Measurements from ENCODE around the gene SLC8A1.

Gene SLC8A1

GRCh38 chr2:40113997-40114396 is 337.9 kb downstream of the SLC8A1 start:
- no peak for TF ChIP-seq CTCF (IDR thresholded peaks at IDR 0.05)
- H3K27ac ChIP-seq: peak overlapping the region in 1 of 2 donors; percentile 0
- intact Hi-C loops (cut with DNase I; ENCODE audit: low total_unique reads): no loop called here
- peaks cover 0 to 5% (median 0%) of the 10 kb centered on the region in 3 donors for H3K36me3 ChIP-seq
- H3K4me1 ChIP-seq: peaks cover 0 to 8% (median 4%) of the 10 kb centered on the region in 4 donors
- no peak for DNase-seq
- no peaks in the 10 kb centered on the region for H3K27me3 ChIP-seq
- H3K9me3 ChIP-seq: no peaks in the 10 kb centered on the region
- H3K4me3 ChIP-seq: no peak overlapping the region

GRCh38 chr2:40113272-40113968 is 338.5 kb downstream of the SLC8A1 start:
- no peak for TF ChIP-seq CTCF (IDR thresholded peaks at IDR 0.05)
- Histone ChIP-seq H3K36me3 (peaks cover 0 to 5% (median 0%) of the 10 kb centered on the region in 3 donors), H3K4me1 (peaks cover 0 to 8% (median 4%) of the 10 kb centered on the region in 4 donors), H3K4me3 (no peak overlapping the region), H3K27me3 (no peaks in the 10 kb centered on the region), H3K9me3 (no peaks in the 10 kb centered on the region), H3K27ac (peak overlapping the region in 1 of 2 donors; percentile 0)
- no peak for DNase-seq
- intact Hi-C loops (cut with DNase I; ENCODE audit: low total_unique reads): no loop called here

- H3K4me1 ChIP-seq: peaks cover 0 to 15% (median 4%) of the 10 kb centered on the region in 4 donors
- no peak for DNase-seq
- intact Hi-C loops (cut with DNase I; ENCODE audit: low total_unique reads): no loop called here
Observed at GRCh38 chr2:40109381-40109780, 342.5 kb downstream of the SLC8A1 start.

GRCh38 chr2:40108851-40109250 is 343.0 kb downstream of the SLC8A1 start:
- no peak for DNase-seq
- Histone ChIP-seq H3K36me3 (no peaks in the 10 kb centered on the region), H3K4me1 (peaks cover 0 to 17% (median 4%) of the 10 kb centered on the region in 4 donors), H3K4me3 (no peak overlapping the region), H3K27me3 (no peaks in the 10 kb centered on the region), H3K27ac (no peak overlapping the region), H3K9me3 (no peaks in the 10 kb centered on the region)
- TF ChIP-seq CTCF (IDR thresholded peaks at IDR 0.05): no peak
- intact Hi-C loops (cut with DNase I; ENCODE audit: low total_unique reads): no loop called here

More at GRCh38 chr2:40109381-40109780, 342.5 kb downstream of the SLC8A1 start:
- Histone ChIP-seq H3K36me3 (no peaks in the 10 kb centered on the region), H3K27me3 (no peaks in the 10 kb centered on the region), H3K27ac (no peak overlapping the region), H3K9me3 (no peaks in the 10 kb centered on the region), H3K4me3 (no peak overlapping the region)
- TF ChIP-seq CTCF (IDR thresholded peaks at IDR 0.05): no peak

- intact Hi-C loops (cut with DNase I; ENCODE audit: low total_unique reads): no loop called here
- H3K27me3 ChIP-seq: no peaks in the 10 kb centered on the region
- H3K27ac ChIP-seq: peak overlapping the region in 1 of 2 donors; percentile 18
- no peak for DNase-seq
- H3K36me3 ChIP-seq: no peaks in the 10 kb centered on the region
- TF ChIP-seq CTCF (IDR thresholded peaks at IDR 0.05): no peak
- H3K9me3 ChIP-seq: no peaks in the 10 kb centered on the region
- no peak overlapping the region for H3K4me3 ChIP-seq
- H3K4me1 ChIP-seq: peaks cover 0 to 33% (median 9%) of the 10 kb centered on the region in 4 donors
Observed at GRCh38 chr2:40106061-40106460, 345.8 kb downstream of the SLC8A1 start.
